SU-DHL-6 (cell line): ENCODE data around the gene TIPIN.

Experiments used
- H2AFZ ChIP-seq: fragments of 200-600 bp; sonication (generic); 2 replicates; pipeline ENCODE4 v1.6.1; 2014; ENCODE audit warnings: low read depth, mild to moderate bottlenecking, moderate library complexity, mixed read lengths, antibody characterized with exemption, low read length; ENCODE audit not compliant: severe bottlenecking
- H3F3A ChIP-seq: fragments of 200-600 bp; shearing (Covaris generic); 2 replicates; pipeline ENCODE4 v1.6.0; 2016; ENCODE audit warnings: antibody characterized with exemption, mild to moderate bottlenecking; ENCODE audit not compliant: insufficient read depth
- H3K27ac ChIP-seq: fragments of 200-600 bp; sonication (generic); 2 replicates; pipeline ENCODE4 v1.5.1; 2016; ENCODE audit warnings: low read depth, mild to moderate bottlenecking, low read length, moderate library complexity, mixed read lengths
- H3K27me3 ChIP-seq: fragments of 200-600 bp; sonication (generic), shearing (Covaris generic); 2 replicates; pipeline ENCODE4 v1.6.0; 2014; ENCODE audit warnings: mild to moderate bottlenecking, low read length
- H3K36me3 ChIP-seq: fragments of 200-600 bp; sonication (generic); 2 replicates; pipeline ENCODE4 v1.6.1; 2014; ENCODE audit warnings: mild to moderate bottlenecking, low read length, mixed read lengths
- H3K4me2 ChIP-seq: fragments of 300-600, 200-600 bp; shearing (Covaris generic), sonication (generic); 2 replicates; pipeline ENCODE4 v1.6.0; 2014; ENCODE audit warnings: low read length, low read depth, mild to moderate bottlenecking; ENCODE audit not compliant: poor library complexity, severe bottlenecking
- H3K4me3 ChIP-seq: fragments of 200-600 bp; sonication (generic); 2 replicates; pipeline ENCODE4 v1.5.1; 2014; ENCODE audit warnings: antibody characterized with exemption, low read length, mild to moderate bottlenecking, mixed read lengths; ENCODE audit not compliant: insufficient read depth, poor library complexity, severe bottlenecking
- H3K79me2 ChIP-seq: fragments of 200-600 bp; sonication (generic); 2 replicates; pipeline ENCODE4 v1.6.1; 2014; ENCODE audit warnings: mild to moderate bottlenecking, low read length, moderate library complexity; ENCODE audit not compliant: insufficient read depth
- H3K9ac ChIP-seq: fragments of 200-600 bp; sonication (generic); 2 replicates; pipeline ENCODE4 v1.7.0; 2014; ENCODE audit warnings: mild to moderate bottlenecking, low read length
- H3K9me2 ChIP-seq: fragments of 200-600 bp; sonication (generic); replicated peaks from 2 replicates; pipeline ENCODE4 v1.6.1; 2014; ENCODE audit warnings: low read length; ENCODE audit not compliant: insufficient read depth
- H3K9me3 ChIP-seq: fragments of 200-600 bp; sonication (generic); 2 replicates; pipeline ENCODE4 v1.6.1; 2014; ENCODE audit warnings: low read length, mixed read lengths; ENCODE audit not compliant: insufficient read depth
- H4K20me1 ChIP-seq: fragments of 200-600 bp; sonication (generic); 2 replicates; pipeline ENCODE4 v1.6.1; 2014; ENCODE audit warnings: low read depth, mild to moderate bottlenecking, antibody characterized with exemption, low read length, moderate library complexity, mixed read lengths
- EZH2phosphoT487 ChIP-seq: fragments of 200-600 bp; sonication (generic), shearing (Covaris generic); conservative IDR thresholded peaks from 2 replicates; pipeline ENCODE4 v1.6.1; 2018; ENCODE audit warnings: mild to moderate bottlenecking, antibody characterized with exemption, low read length, moderate library complexity, mixed read lengths
- TF ChIP-seq, protein P1 (sequence below): fragments of 200-600 bp; sonication (generic); IDR thresholded peaks from one replicate; pipeline ENCODE4 v1.5.1; 2017; ENCODE audit warnings: antibody characterized with exemption, mild to moderate bottlenecking, low read length, moderate library complexity; ENCODE audit not compliant: insufficient read depth, poor library complexity, severe bottlenecking

Gene TIPIN

DNA sequence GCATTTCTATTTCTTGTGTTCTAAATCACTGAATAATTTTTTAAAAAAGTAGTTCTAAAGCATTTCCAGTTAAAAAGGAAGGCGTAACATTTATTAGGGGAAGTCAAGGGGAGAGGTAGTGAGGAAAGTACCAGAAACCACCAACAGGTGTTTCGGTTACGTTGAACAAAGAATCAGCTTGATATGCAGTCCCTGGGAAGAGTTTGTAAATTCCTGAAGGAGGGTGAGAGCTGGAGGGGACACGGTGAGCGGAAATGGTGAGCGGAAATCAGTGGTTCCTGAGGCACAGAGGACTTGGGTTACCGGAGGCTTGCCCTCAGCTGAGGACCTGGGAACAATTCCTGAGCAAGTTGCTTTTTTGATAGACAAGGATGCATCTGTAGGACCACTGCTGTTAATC lies 48.0 kb upstream of the TIPIN start:
- TF ChIP-seq, protein P1, sequence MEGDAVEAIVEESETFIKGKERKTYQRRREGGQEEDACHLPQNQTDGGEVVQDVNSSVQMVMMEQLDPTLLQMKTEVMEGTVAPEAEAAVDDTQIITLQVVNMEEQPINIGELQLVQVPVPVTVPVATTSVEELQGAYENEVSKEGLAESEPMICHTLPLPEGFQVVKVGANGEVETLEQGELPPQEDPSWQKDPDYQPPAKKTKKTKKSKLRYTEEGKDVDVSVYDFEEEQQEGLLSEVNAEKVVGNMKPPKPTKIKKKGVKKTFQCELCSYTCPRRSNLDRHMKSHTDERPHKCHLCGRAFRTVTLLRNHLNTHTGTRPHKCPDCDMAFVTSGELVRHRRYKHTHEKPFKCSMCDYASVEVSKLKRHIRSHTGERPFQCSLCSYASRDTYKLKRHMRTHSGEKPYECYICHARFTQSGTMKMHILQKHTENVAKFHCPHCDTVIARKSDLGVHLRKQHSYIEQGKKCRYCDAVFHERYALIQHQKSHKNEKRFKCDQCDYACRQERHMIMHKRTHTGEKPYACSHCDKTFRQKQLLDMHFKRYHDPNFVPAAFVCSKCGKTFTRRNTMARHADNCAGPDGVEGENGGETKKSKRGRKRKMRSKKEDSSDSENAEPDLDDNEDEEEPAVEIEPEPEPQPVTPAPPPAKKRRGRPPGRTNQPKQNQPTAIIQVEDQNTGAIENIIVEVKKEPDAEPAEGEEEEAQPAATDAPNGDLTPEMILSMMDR: no peak
- no peak for TF ChIP-seq EZH2phosphoT487
- no peak overlapping the region for H2AFZ ChIP-seq
- peaks cover 96% of the 10 kb centered on the region for H3K79me2 ChIP-seq
- no peak overlapping the region for H3K9ac ChIP-seq
- H3F3A ChIP-seq: no peaks in the 10 kb centered on the region
- no peak overlapping the region for H3K4me3 ChIP-seq
- peaks cover 24% of the 10 kb centered on the region for H4K20me1 ChIP-seq
- H3K4me2 ChIP-seq: no peak overlapping the region
- H3K9me2 ChIP-seq: no peaks in the 10 kb centered on the region
- H3K36me3 ChIP-seq: no peaks in the 10 kb centered on the region
- no peak overlapping the region for H3K27ac ChIP-seq
- H3K9me3 ChIP-seq: no peaks in the 10 kb centered on the region
- no peaks in the 10 kb centered on the region for H3K27me3 ChIP-seq

- Histone ChIP-seq H3K79me2 (peaks cover 95% of the 10 kb centered on the region), H3F3A (no peaks in the 10 kb centered on the region), H2AFZ (no peak overlapping the region), H3K4me2 (no peak overlapping the region), H3K4me3 (no peak overlapping the region), H3K9me3 (no peaks in the 10 kb centered on the region), H3K9ac (no peak overlapping the region), H3K27me3 (no peaks in the 10 kb centered on the region), H3K27ac (no peak overlapping the region), H4K20me1 (peaks cover 24% of the 10 kb centered on the region), H3K9me2 (no peaks in the 10 kb centered on the region), H3K36me3 (no peaks in the 10 kb centered on the region)
- TF ChIP-seq, protein P1: no peak
- TF ChIP-seq EZH2phosphoT487: no peak
These were observed 47.6 kb upstream of the TIPIN start for GRCh38 chr15:66404122-66404521.

- H2AFZ ChIP-seq: no peak overlapping the region
- peaks cover 95% of the 10 kb centered on the region for H3K79me2 ChIP-seq
- H3K36me3 ChIP-seq: no peaks in the 10 kb centered on the region
- H3K9ac ChIP-seq: no peak overlapping the region
- H3K27ac ChIP-seq: no peak overlapping the region
- no peaks in the 10 kb centered on the region for H3K9me3 ChIP-seq
- no peaks in the 10 kb centered on the region for H3K27me3 ChIP-seq
- peaks cover 24% of the 10 kb centered on the region for H4K20me1 ChIP-seq
- H3F3A ChIP-seq: no peaks in the 10 kb centered on the region
- no peaks in the 10 kb centered on the region for H3K9me2 ChIP-seq
- no peak overlapping the region for H3K4me2 ChIP-seq
- TF ChIP-seq, protein P1: no peak
- TF ChIP-seq EZH2phosphoT487: no peak
- H3K4me3 ChIP-seq: no peak overlapping the region
These were observed 46.8 kb upstream of the TIPIN start for GRCh38 chr15:66403323-66403722.
